ENCODE data around the gene COX7A2L.

DNA sequence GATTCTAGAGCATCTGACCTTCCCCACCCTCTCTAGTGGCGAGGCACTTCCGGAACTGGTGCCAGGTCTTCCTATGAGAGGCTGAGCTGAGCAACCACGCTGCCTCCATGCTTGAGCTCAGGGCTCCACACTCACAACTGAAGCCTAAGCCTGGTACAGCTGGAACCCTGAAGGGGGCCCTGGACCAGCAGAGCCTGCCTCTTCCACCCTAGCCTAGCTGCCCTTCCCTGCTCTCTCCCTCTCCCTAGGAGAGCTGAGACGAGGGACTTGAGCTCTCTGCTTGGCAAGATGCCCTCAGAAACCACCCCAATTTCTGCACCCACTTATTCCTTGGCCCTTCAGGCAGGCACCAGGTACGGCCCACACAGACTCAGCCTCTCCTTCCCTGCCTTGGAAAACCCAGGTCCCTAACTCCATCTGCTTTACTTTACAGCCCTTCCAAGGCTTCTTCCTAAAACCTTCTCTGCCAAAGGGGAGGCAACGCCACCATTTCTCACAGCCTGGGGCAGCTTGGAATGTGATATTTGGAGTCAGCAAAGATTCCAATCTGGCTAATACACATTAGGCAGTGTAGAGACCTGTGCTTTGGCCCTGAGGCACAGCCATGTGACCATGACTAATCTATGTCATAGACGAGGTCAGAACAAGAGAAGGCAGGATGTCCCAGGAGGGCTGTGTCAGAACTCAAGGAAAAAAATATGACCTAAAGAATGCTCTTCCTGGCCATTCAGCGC, 18.8 kb downstream of the COX7A2L start:
- no peak for TF ChIP-seq EZH2phosphoT487 (conservative IDR thresholded peaks at IDR 0.05; ENCODE audit: low read length)
- TF ChIP-seq, protein P1, sequence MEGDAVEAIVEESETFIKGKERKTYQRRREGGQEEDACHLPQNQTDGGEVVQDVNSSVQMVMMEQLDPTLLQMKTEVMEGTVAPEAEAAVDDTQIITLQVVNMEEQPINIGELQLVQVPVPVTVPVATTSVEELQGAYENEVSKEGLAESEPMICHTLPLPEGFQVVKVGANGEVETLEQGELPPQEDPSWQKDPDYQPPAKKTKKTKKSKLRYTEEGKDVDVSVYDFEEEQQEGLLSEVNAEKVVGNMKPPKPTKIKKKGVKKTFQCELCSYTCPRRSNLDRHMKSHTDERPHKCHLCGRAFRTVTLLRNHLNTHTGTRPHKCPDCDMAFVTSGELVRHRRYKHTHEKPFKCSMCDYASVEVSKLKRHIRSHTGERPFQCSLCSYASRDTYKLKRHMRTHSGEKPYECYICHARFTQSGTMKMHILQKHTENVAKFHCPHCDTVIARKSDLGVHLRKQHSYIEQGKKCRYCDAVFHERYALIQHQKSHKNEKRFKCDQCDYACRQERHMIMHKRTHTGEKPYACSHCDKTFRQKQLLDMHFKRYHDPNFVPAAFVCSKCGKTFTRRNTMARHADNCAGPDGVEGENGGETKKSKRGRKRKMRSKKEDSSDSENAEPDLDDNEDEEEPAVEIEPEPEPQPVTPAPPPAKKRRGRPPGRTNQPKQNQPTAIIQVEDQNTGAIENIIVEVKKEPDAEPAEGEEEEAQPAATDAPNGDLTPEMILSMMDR (IDR thresholded peaks at IDR 0.05; ENCODE audit: insufficient read depth, low read length, poor library complexity, severe bottlenecking) = no peak

Data from SU-DHL-6 (cell line).